ENCODE data around the gene EVC2.

Gene EVC2

GRCh38 chr4:5713861-5714260 lies 5.5 kb upstream of the EVC2 start:
- no peak for DNase-seq (ENCODE audit: low read depth)

GRCh38 chr4:5712931-5713330 lies 4.6 kb upstream of the EVC2 start:
- DNase-seq (ENCODE audit: low read depth) = no peak

DNA sequence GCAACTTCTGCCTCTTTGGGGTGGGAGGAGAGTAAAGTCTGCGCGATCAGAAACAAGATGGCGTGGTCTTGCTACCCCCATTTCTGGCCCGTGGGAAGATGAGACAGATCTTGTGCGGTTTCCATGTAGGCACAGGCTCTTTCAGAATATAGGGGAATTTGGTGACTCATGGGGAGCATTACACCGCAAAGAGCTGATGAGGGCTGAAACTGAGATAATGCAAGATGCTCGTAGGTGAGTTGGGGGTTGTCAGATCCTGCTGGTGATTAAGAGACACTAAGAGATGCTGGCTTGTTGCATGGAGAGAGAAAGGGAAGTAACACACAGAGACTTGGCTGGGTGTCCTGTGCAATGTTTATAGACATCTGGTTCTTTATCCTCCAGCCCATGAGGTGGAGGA lies 4.2 kb upstream of the EVC2 start:
- DNase-seq (ENCODE audit: low read depth) = peak; percentile 8

DNA sequence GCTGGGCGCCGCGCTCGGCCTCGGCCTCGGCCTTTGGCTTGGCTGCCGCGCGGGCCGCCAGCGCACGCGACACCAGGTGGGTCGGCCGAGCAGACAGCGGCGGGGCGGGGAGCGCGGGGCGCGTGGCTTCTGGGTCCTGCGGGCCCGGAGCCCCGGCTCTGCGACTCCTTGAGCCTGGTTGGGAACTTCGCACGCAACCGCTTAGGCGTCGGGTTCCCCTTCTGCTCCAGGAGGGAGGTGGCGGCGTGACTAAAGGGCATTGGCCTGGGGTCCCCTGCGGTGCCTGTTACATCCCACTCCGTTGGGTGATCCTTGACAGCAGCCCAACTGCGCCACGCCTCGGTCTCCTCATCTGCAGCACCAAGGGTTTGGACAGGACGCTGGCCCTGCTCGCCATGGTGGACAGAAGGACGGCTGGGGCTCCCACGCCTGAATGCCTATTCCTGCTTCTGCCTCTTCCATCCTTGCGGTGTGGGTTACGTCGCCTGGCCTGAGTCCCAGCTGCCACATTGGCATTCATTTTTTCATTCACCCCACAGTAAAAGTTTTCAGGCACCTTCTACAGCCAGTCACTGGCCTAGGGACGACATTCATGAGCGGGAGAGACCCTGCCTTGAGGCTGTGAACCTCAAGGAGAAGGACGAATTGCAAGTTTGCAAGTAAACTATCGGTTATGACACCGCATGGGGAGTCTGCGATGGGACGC lies 3.3 kb upstream of the EVC2 start:
- DNase-seq (ENCODE audit: low read depth) = no peak

GRCh38 chr4:5710961-5711478 lies 2.7 kb upstream of the EVC2 start, which contains the start of gene EVC:
EVC (plus strand) TSS chr4:5711201; CDS start chr4:5711381, 180 bp downstream.
- peak; percentile 23 for DNase-seq (ENCODE audit: low read depth)

DNA sequence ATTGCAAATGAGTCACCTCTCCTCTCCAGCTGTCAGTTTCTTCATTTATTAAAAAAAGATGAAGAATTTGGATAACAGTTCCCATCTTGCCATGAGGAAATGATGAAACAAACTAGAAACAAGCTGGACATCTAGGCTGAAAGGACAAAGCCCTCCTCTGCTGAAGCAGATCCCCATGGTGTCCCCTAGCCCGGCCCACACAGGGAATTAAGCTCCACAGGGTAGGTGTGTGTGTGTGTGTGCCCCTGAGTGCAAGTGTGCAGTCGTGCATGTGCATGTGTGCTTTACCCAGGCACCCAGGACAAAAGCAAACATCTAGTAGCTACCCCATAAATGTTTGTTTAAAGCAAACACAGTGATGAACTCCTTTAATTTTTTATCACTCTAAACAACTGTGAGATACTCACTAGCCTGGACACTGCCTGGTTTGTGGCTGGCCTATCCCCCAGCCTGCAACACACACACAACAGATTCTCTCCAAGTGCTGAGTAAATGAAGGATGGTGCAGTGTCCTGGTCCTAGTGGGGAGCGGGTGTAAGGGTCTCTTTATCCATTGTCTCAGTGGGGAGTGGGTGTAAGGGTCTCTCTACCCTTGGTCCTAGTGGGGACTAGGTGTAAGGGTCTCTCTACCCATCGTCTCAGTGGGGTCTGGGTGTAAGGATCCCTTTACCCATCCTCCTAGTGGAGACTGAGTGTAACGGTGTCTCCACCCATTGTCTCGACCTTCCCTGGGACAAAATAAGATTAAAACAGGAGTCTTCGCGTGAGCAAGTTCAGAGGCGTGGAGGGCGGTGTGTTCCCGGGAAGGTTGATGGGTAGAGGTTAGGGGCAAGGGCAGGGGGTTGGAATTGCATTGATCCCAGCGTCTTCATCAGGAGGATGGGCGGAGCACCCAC lies 2.0 kb upstream of the EVC2 start:
- no peak for DNase-seq (ENCODE audit: low read depth)

- DNase-seq (ENCODE audit: low read depth) = no peak
Measured at GRCh38 chr4:5709207-5709575, 832 bp upstream of the EVC2 start.

DNA sequence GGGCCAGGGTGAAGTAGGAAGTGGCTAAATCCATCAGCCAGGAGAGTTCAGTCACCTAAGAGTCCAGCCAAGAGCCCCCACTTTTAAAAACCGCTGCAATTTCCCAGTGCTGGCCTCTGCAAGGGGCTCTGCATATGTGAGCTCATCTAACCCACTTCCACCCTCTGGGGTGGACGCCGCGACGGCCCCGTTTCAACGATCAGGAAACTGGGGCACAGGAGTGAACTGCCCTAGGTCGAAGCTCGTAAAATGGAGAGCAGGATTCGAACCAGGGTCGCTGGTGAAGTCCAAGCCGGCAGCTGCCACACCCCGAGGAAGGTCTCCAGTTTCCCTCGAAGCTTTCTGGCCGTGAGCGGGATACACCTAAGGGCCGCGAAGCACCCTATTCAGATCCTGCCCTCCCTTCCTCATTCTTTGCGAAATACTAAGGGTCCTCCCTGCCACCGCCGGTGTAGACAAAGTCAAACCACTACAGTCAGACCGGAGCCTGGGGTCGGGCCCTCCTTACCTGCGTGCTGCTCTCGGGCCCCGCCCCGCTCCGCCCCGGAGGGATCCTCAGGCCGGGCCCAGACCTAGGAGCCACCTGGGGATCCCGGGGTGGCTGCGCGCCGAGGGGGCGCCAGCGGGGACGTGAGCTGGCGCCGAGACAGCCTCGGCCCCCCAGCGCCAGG lies 446 bp downstream of the EVC2 start:
- no peak for DNase-seq (ENCODE audit: low read depth)

DNA sequence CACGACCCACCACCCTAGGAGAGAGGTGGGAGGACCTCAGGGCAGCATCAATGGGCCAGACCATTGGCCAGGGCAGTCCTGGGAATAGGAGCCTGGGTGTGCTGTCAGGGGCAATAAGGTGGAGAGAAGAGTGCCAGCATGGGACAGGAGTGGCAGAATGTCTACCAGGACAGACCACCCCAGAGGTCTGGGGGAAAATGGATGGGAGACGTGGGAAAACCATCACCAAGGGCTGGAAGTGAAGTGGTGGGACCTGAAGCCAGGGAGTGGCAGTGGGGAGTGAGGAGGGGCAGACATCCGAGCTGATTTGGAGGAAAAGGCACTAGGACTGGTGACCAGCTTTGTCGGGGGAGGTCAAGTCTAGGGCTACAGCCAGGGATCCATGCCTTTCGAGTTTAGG lies 993 bp downstream of the EVC2 start:
- no peak for DNase-seq (ENCODE audit: low read depth)

- no peak for DNase-seq (ENCODE audit: low read depth)
Measured at GRCh38 chr4:5706486-5707290, 1.7 kb downstream of the EVC2 start.

GRCh38 chr4:5705647-5706320 lies 2.6 kb downstream of the EVC2 start:
- DNase-seq (ENCODE audit: low read depth) = no peak

DNA sequence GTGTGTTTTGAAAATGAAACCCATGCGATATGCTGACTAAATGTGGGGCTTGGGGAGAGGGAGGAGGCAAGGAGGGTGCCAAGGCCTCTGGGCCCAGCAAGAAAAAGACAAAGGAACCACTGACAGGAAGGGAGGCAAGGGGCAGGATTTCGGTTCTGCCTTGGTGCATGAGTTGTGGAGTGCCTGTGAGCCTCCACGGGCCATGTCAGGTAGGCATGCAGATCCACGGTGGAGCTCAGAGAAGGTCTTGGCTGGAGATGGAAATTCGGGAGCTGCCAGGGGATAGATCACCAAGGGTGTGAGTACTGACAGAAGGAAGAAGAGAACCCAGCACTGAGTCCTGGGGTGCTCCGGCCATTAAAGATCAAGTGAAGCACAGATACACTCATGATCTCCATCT lies 4.1 kb downstream of the EVC2 start:
- DNase-seq (ENCODE audit: low read depth) = no peak

GRCh38 chr4:5703831-5704230 lies 4.5 kb downstream of the EVC2 start:
- DNase-seq (ENCODE audit: low read depth) = no peak

DNA sequence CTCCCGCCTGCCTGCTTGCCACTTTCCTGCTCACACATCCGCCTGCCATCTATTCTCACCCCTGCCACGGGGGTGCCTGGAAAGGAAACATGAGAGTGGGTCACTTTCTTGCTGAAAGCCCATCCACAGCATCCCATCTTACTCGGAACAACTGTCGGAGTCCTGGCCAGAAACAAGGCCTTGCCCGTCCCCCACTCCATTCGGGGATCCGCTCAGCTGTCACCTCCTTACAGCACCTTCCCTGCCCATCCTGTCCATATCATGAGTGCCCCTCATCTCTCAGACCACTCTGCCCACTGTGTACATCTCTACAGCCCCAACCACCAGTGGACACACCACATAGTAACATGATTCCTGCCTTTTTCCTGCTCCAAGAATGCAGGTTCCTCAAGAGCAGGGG lies 6.4 kb downstream of the EVC2 start:
- DNase-seq (ENCODE audit: low read depth) = no peak

GRCh38 chr4:5700459-5700858 lies 7.9 kb downstream of the EVC2 start:
- DNase-seq (ENCODE audit: low read depth) = no peak

- DNase-seq (ENCODE audit: low read depth) = no peak
Measured at GRCh38 chr4:5696341-5696740, 12.0 kb downstream of the EVC2 start.

- DNase-seq (ENCODE audit: low read depth) = no peak
Measured at GRCh38 chr4:5693871-5694270, 14.5 kb downstream of the EVC2 start.

DNA sequence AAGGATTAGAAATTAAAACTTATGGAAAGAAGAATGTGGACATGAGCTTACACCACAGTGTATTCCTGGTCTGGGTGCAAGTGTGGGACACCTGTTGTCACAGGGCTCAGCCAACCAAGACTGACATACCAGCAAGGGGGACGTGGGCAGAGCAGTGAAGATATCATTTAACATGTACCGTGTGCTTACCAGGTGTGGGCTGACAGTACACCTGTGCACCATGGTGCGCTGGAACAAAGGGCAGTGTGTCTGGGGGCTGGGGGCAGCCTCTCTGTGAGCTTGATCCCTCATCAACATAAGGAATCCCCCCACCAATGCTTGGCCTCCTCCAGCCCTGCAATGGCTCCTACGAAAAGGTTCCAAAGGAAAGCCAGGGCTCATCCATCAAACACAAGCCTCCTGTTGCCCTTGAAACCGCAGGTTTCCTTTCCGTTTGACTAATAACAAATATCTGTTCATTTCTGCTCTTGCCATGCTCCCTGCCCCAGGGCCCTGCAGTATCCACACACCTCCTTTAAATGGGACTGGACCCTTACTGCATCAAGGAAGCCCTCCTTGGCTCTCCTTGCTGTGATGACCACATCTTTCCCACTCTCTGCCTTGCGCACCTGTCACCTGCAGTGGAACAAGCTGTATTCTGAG lies 16.7 kb downstream of the EVC2 start:
- no peak for DNase-seq (ENCODE audit: low read depth)

DNA sequence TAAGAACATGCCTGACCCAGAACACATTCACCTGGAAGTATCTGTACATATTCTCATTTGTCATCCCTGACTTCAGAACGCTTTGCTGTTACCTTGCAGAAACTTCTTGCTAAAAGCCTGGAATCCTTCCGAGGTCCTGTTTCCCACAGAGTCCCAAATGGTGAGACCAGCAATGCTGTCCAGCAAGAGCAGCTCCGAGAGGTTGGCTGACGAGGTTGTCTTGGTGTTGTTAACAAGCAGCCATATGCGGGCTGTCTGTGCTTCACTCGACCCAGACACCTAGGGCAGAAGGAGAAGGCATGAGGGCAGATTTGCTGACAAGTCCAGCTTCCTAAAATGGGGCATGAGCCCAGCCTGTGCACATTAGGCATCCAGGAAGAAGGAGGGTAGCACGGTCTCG lies 19.3 kb downstream of the EVC2 start:
- DNase-seq (ENCODE audit: low read depth) = no peak

DNA sequence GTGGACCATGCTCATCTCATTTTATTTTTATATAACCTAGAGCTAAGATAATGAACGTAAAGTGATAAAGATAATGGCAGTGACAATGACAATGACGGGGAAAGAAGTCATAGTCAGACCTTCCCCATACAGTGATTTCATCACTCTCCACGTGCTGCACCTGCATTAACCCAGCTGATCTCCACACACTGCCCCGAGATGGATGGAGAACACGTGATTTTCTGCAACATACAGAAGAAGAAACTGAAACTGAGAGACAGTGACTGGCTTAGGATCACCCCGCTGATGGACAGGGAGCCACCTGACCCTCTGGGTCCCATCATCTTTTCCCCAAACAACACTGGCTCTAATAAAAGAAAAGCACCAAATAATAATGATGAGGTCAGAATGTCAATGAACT lies 22.0 kb downstream of the EVC2 start:
- no peak for DNase-seq (ENCODE audit: low read depth)

- no peak for DNase-seq (ENCODE audit: low read depth)
Measured at GRCh38 chr4:5685296-5685695, 23.1 kb downstream of the EVC2 start.

Data from activated T-cell treated with anti-CD3 and anti-CD28 coated beads for 48 hours (primary cell).